Osteoblast (primary cell): ENCODE measurements around the gene LAMA4. TPM values are rescaled to one million over a fixed set of nuclear protein-coding genes. Genes with fewer than 3 reads are reported as not detected.

Source experiments
- DNase-seq: peaks from one replicate; pipeline ENCODE4 v3.0.0; 2011; ENCODE audit warnings: low spot score, mixed read lengths; ENCODE audit not compliant: insufficient read length; ENCODE audit errors: missing footprints
- H2AFZ ChIP-seq: 2 replicates; pipeline ENCODE4 v1.6.0; 2011; ENCODE audit warnings: mild to moderate bottlenecking, low read length
- H3K27ac ChIP-seq: 2 replicates; pipeline ENCODE4 v1.5.1; 2011; ENCODE audit warnings: mild to moderate bottlenecking, low read depth, low read length, moderate library complexity
- H3K27me3 ChIP-seq: 2 replicates; pipeline ENCODE4 v1.6.0; 2012; ENCODE audit warnings: mild to moderate bottlenecking, control low read depth, inconsistent platforms, low read length, moderate library complexity; ENCODE audit not compliant: insufficient read depth
- H3K36me3 ChIP-seq: 2 replicates; pipeline ENCODE4 v1.5.1; 2011; ENCODE audit warnings: mild to moderate bottlenecking, low read length, control low read depth, moderate library complexity; ENCODE audit not compliant: insufficient read depth
- H3K4me1 ChIP-seq: 2 replicates; pipeline ENCODE4 v1.5.1; 2011; ENCODE audit warnings: mild to moderate bottlenecking, low read length, control low read depth, moderate library complexity; ENCODE audit not compliant: insufficient read depth
- H3K4me2 ChIP-seq: 2 replicates; pipeline ENCODE4 v1.6.0; 2011; ENCODE audit warnings: mild to moderate bottlenecking, low read length; ENCODE audit not compliant: insufficient read depth
- H3K4me3 ChIP-seq: fragments of 200-600 bp; sonication (generic); 3 replicates; pipeline ENCODE4 v1.5.1; 2012; ENCODE audit warnings: mild to moderate bottlenecking, low read length, inconsistent platforms; ENCODE audit not compliant: insufficient read depth
- H3K79me2 ChIP-seq: 2 replicates; pipeline ENCODE4 v1.6.0; 2012; ENCODE audit warnings: mild to moderate bottlenecking, low read length, control low read depth, inconsistent platforms; ENCODE audit not compliant: insufficient read depth
- H3K9me3 ChIP-seq: 2 replicates; pipeline ENCODE4 v1.5.1; 2011; ENCODE audit warnings: low read depth, low read length, control low read depth
- H4K20me1 ChIP-seq: 2 replicates; pipeline ENCODE4 v1.6.0; 2012; ENCODE audit warnings: mild to moderate bottlenecking, low read length, control low read depth; ENCODE audit not compliant: insufficient read depth
- CTCF ChIP-seq: IDR thresholded peaks from 2 replicates; pipeline ENCODE4 v1.5.1; 2011; ENCODE audit warnings: mild to moderate bottlenecking, low read depth, low read length, moderate library complexity; ENCODE audit errors: extremely low read depth
- total RNA-seq: library from RNA; depleted of rRNA; stranded (reverse); fragments of >200 nt; gene quantifications from 2 replicates; pipeline ENCODE4 v1.2.3, GENCODE V29; 2012

Gene LAMA4
- total RNA-seq, 1 donor: 260 TPM

GRCh38 chr6:112237595-112237994 is 16.8 kb downstream of the LAMA4 start:
- Histone ChIP-seq H3K27me3 (no peaks in the 10 kb centered on the region), H3K9me3 (no peaks in the 10 kb centered on the region), H3K27ac (peak overlapping the region; percentile 95), H3K79me2 (peaks cover 62% of the 10 kb centered on the region), H3K4me2 (peak overlapping the region; percentile 6), H3K4me3 (no peak overlapping the region), H4K20me1 (no peaks in the 10 kb centered on the region), H2AFZ (no peak overlapping the region), H3K4me1 (peaks cover 69% of the 10 kb centered on the region), H3K36me3 (peaks cover 14% of the 10 kb centered on the region)
- TF ChIP-seq CTCF: no peak
- no peak for DNase-seq

DNA sequence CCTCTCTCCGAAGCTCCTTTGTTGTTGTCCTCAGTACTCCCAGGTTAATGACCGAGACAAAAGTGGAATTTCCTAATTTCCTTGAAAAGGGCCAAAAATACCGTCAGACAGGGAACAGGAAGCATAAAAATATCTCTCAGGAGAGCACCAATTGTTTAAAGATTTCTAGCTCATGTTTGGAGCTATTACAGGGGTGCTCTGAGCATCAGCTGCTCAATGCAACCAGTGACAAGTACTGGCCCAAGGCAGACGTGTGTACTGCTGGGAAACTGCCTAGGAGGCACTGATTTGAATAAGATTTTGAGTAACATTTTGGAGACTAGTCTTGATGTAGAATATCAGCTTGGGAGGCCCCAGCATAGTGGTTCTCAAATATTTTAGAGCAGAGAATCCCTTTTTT is 17.3 kb downstream of the LAMA4 start:
- Histone ChIP-seq H3K4me1 (peaks cover 71% of the 10 kb centered on the region), H3K36me3 (peaks cover 11% of the 10 kb centered on the region), H4K20me1 (no peaks in the 10 kb centered on the region), H3K79me2 (peaks cover 57% of the 10 kb centered on the region), H3K27me3 (no peaks in the 10 kb centered on the region), H3K9me3 (no peaks in the 10 kb centered on the region), H3K27ac (peak overlapping the region; percentile 95), H2AFZ (no peak overlapping the region), H3K4me3 (no peak overlapping the region), H3K4me2 (no peak overlapping the region)
- DNase-seq: no peak
- TF ChIP-seq CTCF: no peak

DNA sequence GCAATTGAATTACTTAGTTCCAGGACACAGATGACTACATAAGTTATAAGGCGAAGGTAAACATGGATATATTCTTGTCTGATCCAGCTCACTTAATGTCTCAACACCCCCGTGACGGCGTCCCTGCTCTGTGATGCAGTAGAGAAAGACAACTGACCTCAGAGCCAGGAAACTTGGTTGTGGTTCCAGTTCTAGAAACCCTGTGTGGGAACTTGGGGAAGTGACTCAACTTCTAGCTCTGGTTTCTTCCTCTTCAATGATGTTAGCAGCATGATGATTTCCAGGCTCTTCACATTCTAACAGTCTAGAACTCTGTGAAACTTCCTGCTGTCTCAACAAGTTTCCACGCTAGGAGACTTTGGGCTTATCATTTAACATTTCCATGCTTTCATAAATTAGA is 18.4 kb downstream of the LAMA4 start:
- no peak overlapping the region for H2AFZ ChIP-seq
- no peaks in the 10 kb centered on the region for H3K9me3 ChIP-seq
- no peaks in the 10 kb centered on the region for H4K20me1 ChIP-seq
- peaks cover 57% of the 10 kb centered on the region for H3K79me2 ChIP-seq
- peaks cover 18% of the 10 kb centered on the region for H3K36me3 ChIP-seq
- no peak overlapping the region for H3K4me3 ChIP-seq
- DNase-seq: no peak
- H3K4me2 ChIP-seq: no peak overlapping the region
- peak overlapping the region; percentile 95 for H3K27ac ChIP-seq
- peaks cover 75% of the 10 kb centered on the region for H3K4me1 ChIP-seq
- TF ChIP-seq CTCF: no peak
- H3K27me3 ChIP-seq: no peaks in the 10 kb centered on the region

GRCh38 chr6:112234601-112235000 is 19.8 kb downstream of the LAMA4 start:
- H3K27ac ChIP-seq: peak overlapping the region; percentile 95
- peaks cover 75% of the 10 kb centered on the region for H3K4me1 ChIP-seq

More at GRCh38 chr6:112234601-112235000, 19.8 kb downstream of the LAMA4 start:
- H3K4me3 ChIP-seq: peak overlapping the region; percentile 21
- H3K4me2 ChIP-seq: peak overlapping the region; percentile 71
- H4K20me1 ChIP-seq: no peaks in the 10 kb centered on the region
- H2AFZ ChIP-seq: no peak overlapping the region
- H3K36me3 ChIP-seq: peaks cover 24% of the 10 kb centered on the region
- no peak for DNase-seq
- H3K79me2 ChIP-seq: peaks cover 63% of the 10 kb centered on the region
- H3K9me3 ChIP-seq: no peaks in the 10 kb centered on the region
- no peaks in the 10 kb centered on the region for H3K27me3 ChIP-seq
- TF ChIP-seq CTCF: no peak
